ENCODE results near the gene CRYBG1. TPM values are rescaled to one million over a fixed set of nuclear protein-coding genes. Genes with fewer than 3 reads are reported as not detected.
A peak's percentile ranks its signal among the peaks of the same experiment; 100 is the strongest.

Gene CRYBG1
- total and polyA plus RNA-seq, 2 of the 13 experiments (the other 11 are each of a cell fraction or from before 2014, with no cell fraction given): 10.1 to 21.9 TPM

DNA sequence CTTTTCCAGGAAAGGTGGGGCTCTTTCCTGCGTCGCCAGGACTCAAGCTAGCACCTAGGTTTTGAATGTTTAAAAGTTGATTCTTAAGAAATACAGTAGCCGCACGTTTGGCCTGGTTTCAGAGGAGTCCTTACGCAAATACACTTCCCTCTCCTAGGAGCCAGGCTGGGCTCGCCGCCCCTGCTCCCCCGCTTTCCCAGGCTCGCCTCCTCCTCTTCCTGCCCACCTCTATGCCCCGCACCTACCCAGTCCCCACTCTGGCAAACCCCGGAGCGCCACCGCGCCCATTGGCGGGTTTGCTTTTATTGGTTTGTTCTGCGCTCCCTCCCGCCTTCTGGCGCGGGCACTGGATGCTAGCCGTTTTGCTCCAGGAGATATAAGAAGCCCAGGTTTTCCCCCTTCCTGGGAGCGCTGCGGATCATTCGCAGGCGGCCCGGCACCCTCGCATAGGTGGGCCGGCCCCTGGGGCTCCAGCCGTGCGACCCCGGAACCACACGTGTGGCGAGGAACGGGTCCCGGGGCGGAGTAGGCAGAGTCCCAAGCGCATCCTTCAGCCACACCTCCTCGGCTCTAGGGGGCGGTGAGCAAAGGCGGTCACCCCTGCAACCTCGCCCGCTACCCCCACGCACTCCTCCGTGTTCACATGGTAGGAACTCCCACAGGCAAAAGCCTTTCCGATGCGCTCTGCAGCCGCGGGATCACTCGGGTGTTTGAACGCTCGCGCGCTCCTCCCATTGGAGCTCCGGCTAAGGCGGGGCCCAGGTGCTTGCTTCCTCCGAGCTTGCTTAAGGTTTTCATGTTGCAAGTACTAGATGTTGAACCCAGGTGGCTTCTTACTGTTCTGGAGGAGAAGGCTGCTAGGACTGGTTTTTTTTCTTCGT is 149.8 kb downstream of the CRYBG1 start (continued):
- TF ChIP-seq, protein P1, sequence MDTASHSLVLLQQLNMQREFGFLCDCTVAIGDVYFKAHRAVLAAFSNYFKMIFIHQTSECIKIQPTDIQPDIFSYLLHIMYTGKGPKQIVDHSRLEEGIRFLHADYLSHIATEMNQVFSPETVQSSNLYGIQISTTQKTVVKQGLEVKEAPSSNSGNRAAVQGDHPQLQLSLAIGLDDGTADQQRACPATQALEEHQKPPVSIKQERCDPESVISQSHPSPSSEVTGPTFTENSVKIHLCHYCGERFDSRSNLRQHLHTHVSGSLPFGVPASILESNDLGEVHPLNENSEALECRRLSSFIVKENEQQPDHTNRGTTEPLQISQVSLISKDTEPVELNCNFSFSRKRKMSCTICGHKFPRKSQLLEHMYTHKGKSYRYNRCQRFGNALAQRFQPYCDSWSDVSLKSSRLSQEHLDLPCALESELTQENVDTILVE (CRISPR knock-in tag; IDR thresholded peaks at IDR 0.05): no peak
- no peak for TF ChIP-seq MIER2 (CRISPR knock-in tag; IDR thresholded peaks at IDR 0.05)
- TF ChIP-seq ZNF333 (CRISPR knock-in tag; IDR thresholded peaks at IDR 0.05; ENCODE audit: borderline replicate concordance): no peak
- no peak; the same call in 1 of the 2 replicates for TF ChIP-seq PITX1 (CRISPR knock-in tag; IDR thresholded peaks at IDR 0.05)
- no peak for TF ChIP-seq ZBTB42 (CRISPR knock-in tag; IDR thresholded peaks at IDR 0.05)
- TF ChIP-seq, protein P2, sequence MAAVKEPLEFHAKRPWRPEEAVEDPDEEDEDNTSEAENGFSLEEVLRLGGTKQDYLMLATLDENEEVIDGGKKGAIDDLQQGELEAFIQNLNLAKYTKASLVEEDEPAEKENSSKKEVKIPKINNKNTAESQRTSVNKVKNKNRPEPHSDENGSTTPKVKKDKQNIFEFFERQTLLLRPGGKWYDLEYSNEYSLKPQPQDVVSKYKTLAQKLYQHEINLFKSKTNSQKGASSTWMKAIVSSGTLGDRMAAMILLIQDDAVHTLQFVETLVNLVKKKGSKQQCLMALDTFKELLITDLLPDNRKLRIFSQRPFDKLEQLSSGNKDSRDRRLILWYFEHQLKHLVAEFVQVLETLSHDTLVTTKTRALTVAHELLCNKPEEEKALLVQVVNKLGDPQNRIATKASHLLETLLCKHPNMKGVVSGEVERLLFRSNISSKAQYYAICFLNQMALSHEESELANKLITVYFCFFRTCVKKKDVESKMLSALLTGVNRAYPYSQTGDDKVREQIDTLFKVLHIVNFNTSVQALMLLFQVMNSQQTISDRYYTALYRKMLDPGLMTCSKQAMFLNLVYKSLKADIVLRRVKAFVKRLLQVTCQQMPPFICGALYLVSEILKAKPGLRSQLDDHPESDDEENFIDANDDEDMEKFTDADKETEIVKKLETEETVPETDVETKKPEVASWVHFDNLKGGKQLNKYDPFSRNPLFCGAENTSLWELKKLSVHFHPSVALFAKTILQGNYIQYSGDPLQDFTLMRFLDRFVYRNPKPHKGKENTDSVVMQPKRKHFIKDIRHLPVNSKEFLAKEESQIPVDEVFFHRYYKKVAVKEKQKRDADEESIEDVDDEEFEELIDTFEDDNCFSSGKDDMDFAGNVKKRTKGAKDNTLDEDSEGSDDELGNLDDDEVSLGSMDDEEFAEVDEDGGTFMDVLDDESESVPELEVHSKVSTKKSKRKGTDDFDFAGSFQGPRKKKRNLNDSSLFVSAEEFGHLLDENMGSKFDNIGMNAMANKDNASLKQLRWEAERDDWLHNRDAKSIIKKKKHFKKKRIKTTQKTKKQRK (IDR thresholded peaks at IDR 0.05; ENCODE audit: low read length): no peak
- peak; percentile 82; the same call in 1 of the 2 replicates for TF ChIP-seq ZBTB7B (CRISPR knock-in tag; IDR thresholded peaks at IDR 0.05)
- no peak for TF ChIP-seq ZNF549 (CRISPR knock-in tag; IDR thresholded peaks at IDR 0.05)
- TF ChIP-seq SALL1 (CRISPR knock-in tag; IDR thresholded peaks at IDR 0.05): peak; percentile 24; the same call in 1 of the 2 replicates
- no peak for TF ChIP-seq ATF1 (CRISPR knock-in tag; IDR thresholded peaks at IDR 0.05)
- no peak for TF ChIP-seq NFRKB (IDR thresholded peaks at IDR 0.05)
- TF ChIP-seq ZNF672 (CRISPR knock-in tag; IDR thresholded peaks at IDR 0.05): no peak
- no peak for TF ChIP-seq ZNF703 (CRISPR knock-in tag; IDR thresholded peaks at IDR 0.05; ENCODE audit: borderline replicate concordance)
- TF ChIP-seq TP53 (CRISPR knock-in tag; conservative IDR thresholded peaks at IDR 0.05): no peak
- TF ChIP-seq, protein P3, sequence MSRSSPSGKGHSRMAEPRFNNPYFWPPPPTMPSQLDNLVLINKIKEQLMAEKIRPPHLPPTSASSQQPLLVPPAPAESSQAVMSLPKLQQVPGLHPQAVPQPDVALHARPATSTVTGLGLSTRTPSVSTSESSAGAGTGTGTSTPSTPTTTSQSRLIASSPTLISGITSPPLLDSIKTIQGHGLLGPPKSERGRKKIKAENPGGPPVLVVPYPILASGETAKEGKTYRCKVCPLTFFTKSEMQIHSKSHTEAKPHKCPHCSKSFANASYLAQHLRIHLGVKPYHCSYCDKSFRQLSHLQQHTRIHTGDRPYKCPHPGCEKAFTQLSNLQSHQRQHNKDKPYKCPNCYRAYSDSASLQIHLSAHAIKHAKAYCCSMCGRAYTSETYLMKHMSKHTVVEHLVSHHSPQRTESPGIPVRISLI (CRISPR knock-in tag; IDR thresholded peaks at IDR 0.05; ENCODE audit: borderline replicate concordance): no peak
- TF ChIP-seq ZNF136 (CRISPR knock-in tag; IDR thresholded peaks at IDR 0.05; ENCODE audit: low read depth): no peak
- TF ChIP-seq PRMT3 (CRISPR knock-in tag; IDR thresholded peaks at IDR 0.05; ENCODE audit: borderline replicate concordance, low read depth): 0 out of 2 replicates have a peak, but pooled peaks have one; percentile 49
- no peak for TF ChIP-seq ZNF296 (CRISPR knock-in tag; conservative IDR thresholded peaks at IDR 0.05)
- TF ChIP-seq, protein P4, sequence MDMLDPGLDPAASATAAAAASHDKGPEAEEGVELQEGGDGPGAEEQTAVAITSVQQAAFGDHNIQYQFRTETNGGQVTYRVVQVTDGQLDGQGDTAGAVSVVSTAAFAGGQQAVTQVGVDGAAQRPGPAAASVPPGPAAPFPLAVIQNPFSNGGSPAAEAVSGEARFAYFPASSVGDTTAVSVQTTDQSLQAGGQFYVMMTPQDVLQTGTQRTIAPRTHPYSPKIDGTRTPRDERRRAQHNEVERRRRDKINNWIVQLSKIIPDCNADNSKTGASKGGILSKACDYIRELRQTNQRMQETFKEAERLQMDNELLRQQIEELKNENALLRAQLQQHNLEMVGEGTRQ (IDR thresholded peaks at IDR 0.05; ENCODE audit: low read depth, low read length): no peak
- TF ChIP-seq, protein P4 (CRISPR knock-in tag; IDR thresholded peaks at IDR 0.05; ENCODE audit: borderline replicate concordance): no peak
- TF ChIP-seq, protein P5, sequence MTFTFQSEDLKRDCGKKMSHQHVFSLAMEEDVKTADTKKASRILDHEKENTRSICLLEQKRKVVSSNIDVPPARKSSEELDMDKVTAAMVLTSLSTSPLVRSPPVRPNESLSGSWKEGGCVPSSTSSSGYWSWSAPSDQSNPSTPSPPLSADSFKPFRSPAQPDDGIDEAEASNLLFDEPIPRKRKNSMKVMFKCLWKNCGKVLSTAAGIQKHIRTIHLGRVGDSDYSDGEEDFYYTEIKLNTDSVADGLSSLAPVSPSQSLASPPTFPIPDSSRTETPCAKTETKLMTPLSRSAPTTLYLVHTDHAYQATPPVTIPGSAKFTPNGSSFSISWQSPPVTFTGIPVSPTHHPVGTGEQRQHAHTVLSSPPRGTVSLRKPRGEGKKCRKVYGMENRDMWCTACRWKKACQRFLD (CRISPR knock-in tag; IDR thresholded peaks at IDR 0.05; ENCODE audit: borderline replicate concordance): no peak
